ENCODE measurements around the gene MAGI1. TPM values are rescaled to one million over a fixed set of nuclear protein-coding genes. Genes with fewer than 3 reads are reported as not detected.

The MAGI1 gene
- total and polyA plus RNA-seq, 2 donors (not counting 1 experiment from before 2014, with no cell fraction given), result 15.7 to 23.7 TPM

DNA sequence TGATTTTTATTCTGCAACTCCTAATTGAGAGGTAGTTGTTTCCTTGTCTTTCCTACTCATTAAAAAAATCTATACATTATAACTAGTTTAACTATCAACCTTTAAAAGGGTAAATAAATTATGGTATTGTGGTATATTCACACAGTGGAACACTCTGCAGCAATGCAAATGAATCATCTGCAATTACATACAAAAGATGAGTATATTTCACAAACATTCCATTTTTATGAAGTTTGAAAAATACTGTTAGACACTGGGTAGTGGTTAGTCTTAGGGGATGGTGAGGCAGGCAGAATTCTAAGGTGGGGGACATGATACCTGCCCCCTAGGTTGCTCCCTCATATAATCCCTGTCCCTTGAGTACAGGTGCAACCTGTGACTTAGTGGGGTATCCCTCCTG lies 44.0 kb upstream of the MAGI1 start:
- Histone ChIP-seq H2AFZ (ENCODE audit: low read length) (no peak overlapping the region), H3K27me3 (ENCODE audit: control insufficient read depth, insufficient read depth, low read length) (no peaks in the 10 kb centered on the region), H3K4me3 (replicated peaks in 1 of 4; ENCODE audit: control extremely low read depth in 1 of 4, insufficient read depth in 1 of 4, low read depth in 3 of 4, low read length in 4 of 4) (no peak overlapping the region), H3K9me3 (ENCODE audit: control insufficient read depth, insufficient read depth, low read depth, low read length) (no peaks in the 10 kb centered on the region), H3K79me2 (ENCODE audit: control insufficient read depth, insufficient read depth, low read length) (no peaks in the 10 kb centered on the region), H3K9ac (ENCODE audit: insufficient read depth, low read length) (no peak overlapping the region), H3K27ac (ENCODE audit: insufficient read depth, low read length) (no peak overlapping the region), H3K36me3 (ENCODE audit: control insufficient read depth, insufficient read depth, low read length) (no peaks in the 10 kb centered on the region), H3K4me2 (ENCODE audit: extremely low read depth, insufficient read depth, low read length) (no peak overlapping the region), H3K4me1 (ENCODE audit: control insufficient read depth, extremely low read depth, insufficient read depth, low read length) (no peaks in the 10 kb centered on the region), H4K20me1 (ENCODE audit: control insufficient read depth, extremely low read depth, insufficient read depth, low read length) (no peaks in the 10 kb centered on the region)
- no peak for TF ChIP-seq EZH2 (IDR thresholded peaks at IDR 0.05; ENCODE audit: low read length, missing control alignments)
- TF ChIP-seq, protein P1, sequence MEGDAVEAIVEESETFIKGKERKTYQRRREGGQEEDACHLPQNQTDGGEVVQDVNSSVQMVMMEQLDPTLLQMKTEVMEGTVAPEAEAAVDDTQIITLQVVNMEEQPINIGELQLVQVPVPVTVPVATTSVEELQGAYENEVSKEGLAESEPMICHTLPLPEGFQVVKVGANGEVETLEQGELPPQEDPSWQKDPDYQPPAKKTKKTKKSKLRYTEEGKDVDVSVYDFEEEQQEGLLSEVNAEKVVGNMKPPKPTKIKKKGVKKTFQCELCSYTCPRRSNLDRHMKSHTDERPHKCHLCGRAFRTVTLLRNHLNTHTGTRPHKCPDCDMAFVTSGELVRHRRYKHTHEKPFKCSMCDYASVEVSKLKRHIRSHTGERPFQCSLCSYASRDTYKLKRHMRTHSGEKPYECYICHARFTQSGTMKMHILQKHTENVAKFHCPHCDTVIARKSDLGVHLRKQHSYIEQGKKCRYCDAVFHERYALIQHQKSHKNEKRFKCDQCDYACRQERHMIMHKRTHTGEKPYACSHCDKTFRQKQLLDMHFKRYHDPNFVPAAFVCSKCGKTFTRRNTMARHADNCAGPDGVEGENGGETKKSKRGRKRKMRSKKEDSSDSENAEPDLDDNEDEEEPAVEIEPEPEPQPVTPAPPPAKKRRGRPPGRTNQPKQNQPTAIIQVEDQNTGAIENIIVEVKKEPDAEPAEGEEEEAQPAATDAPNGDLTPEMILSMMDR (conservative IDR thresholded peaks at IDR 0.05 in 1 of 2, IDR thresholded peaks at IDR 0.05 in 1 of 2; ENCODE audit: low read depth in 1 of 2, low read length in 2 of 2), result no peak
- DNase-seq (ENCODE audit: low read depth in 2 of 2), result no peak

DNA sequence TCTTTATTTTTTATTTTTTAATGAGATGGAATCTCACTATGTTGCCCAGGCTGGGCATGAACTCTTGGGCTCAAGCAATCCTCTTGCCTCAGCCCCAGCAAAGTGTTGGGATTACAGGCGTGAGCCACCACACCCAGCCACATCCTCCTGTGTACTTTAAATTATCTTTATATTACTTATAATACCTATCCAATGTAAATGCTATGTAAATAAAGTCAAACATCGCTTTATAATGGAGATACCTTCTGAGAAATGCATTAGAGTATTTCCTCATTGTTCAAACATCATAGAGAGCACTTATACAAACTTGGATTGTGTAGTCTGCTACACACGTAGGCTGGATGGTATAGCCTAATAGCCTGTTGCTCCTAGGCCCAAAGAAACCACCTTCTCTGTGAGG lies 41.4 kb upstream of the MAGI1 start:
- Histone ChIP-seq H3K27me3 (ENCODE audit: control insufficient read depth, insufficient read depth, low read length) (no peaks in the 10 kb centered on the region), H3K4me3 (replicated peaks in 1 of 4; ENCODE audit: control extremely low read depth in 1 of 4, insufficient read depth in 1 of 4, low read depth in 3 of 4, low read length in 4 of 4) (no peak overlapping the region), H3K4me2 (ENCODE audit: extremely low read depth, insufficient read depth, low read length) (no peak overlapping the region), H3K4me1 (ENCODE audit: control insufficient read depth, extremely low read depth, insufficient read depth, low read length) (no peaks in the 10 kb centered on the region), H3K79me2 (ENCODE audit: control insufficient read depth, insufficient read depth, low read length) (no peaks in the 10 kb centered on the region), H4K20me1 (ENCODE audit: control insufficient read depth, extremely low read depth, insufficient read depth, low read length) (no peaks in the 10 kb centered on the region), H3K9me3 (ENCODE audit: control insufficient read depth, insufficient read depth, low read depth, low read length) (no peaks in the 10 kb centered on the region), H3K9ac (ENCODE audit: insufficient read depth, low read length) (no peak overlapping the region), H3K36me3 (ENCODE audit: control insufficient read depth, insufficient read depth, low read length) (no peaks in the 10 kb centered on the region), H3K27ac (ENCODE audit: insufficient read depth, low read length) (no peak overlapping the region), H2AFZ (ENCODE audit: low read length) (no peak overlapping the region)
- no peak for TF ChIP-seq EZH2 (IDR thresholded peaks at IDR 0.05; ENCODE audit: low read length, missing control alignments)
- TF ChIP-seq, protein P1 (conservative IDR thresholded peaks at IDR 0.05 in 1 of 2, IDR thresholded peaks at IDR 0.05 in 1 of 2; ENCODE audit: low read depth in 1 of 2, low read length in 2 of 2), result no peak
- no peak for DNase-seq (ENCODE audit: low read depth in 2 of 2)

DNA sequence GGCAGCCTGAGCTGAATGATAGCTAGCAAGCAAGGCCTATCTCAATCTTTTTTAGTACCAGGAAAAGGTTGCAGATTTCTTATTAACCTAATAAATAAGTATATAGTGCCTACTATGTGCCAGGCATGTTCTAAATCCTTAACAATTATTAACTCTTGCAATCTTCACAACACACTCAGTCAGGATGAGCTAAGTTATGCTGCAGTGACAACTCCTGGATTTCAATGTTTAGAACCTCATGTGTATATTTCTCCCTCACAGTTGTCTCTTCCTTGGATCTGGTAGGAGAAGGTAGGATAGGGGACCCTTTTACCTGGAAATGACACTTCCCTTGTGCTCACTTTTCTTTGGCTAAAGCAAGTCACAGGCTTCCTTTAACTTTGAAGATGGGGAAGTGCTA lies 39.3 kb upstream of the MAGI1 start:
- TF ChIP-seq EZH2 (IDR thresholded peaks at IDR 0.05; ENCODE audit: low read length, missing control alignments), result no peak
- TF ChIP-seq, protein P1 (conservative IDR thresholded peaks at IDR 0.05 in 1 of 2, IDR thresholded peaks at IDR 0.05 in 1 of 2; ENCODE audit: low read depth in 1 of 2, low read length in 2 of 2), result no peak
- Histone ChIP-seq H3K27ac (ENCODE audit: insufficient read depth, low read length) (no peak overlapping the region), H3K4me2 (ENCODE audit: extremely low read depth, insufficient read depth, low read length) (no peak overlapping the region)

More for the DNA sequence above, 39.3 kb upstream of the MAGI1 start:
- Histone ChIP-seq H3K4me3 (replicated peaks in 1 of 4; ENCODE audit: control extremely low read depth in 1 of 4, insufficient read depth in 1 of 4, low read depth in 3 of 4, low read length in 4 of 4) (no peak overlapping the region), H3K27me3 (ENCODE audit: control insufficient read depth, insufficient read depth, low read length) (no peaks in the 10 kb centered on the region), H4K20me1 (ENCODE audit: control insufficient read depth, extremely low read depth, insufficient read depth, low read length) (no peaks in the 10 kb centered on the region), H3K9me3 (ENCODE audit: control insufficient read depth, insufficient read depth, low read depth, low read length) (no peaks in the 10 kb centered on the region), H3K4me1 (ENCODE audit: control insufficient read depth, extremely low read depth, insufficient read depth, low read length) (no peaks in the 10 kb centered on the region), H3K9ac (ENCODE audit: insufficient read depth, low read length) (no peak overlapping the region), H3K79me2 (ENCODE audit: control insufficient read depth, insufficient read depth, low read length) (no peaks in the 10 kb centered on the region), H3K36me3 (ENCODE audit: control insufficient read depth, insufficient read depth, low read length) (no peaks in the 10 kb centered on the region), H2AFZ (ENCODE audit: low read length) (no peak overlapping the region)
- no peak for DNase-seq (ENCODE audit: low read depth in 2 of 2)
